Prostate gland (tissue), 2 donors: ENCODE data around the gene EIF4A3.

ENCODE experiments used
- CTCF ChIP-seq, 4 experiments: fragments of 200-600 bp in 2 of 4; fragments of 450-650 bp in 2 of 4; sonication (generic) in 2 of 4; IDR thresholded peaks; 1 replicate in 3 of 4; 2 replicates in 1 of 4; pipeline ENCODE4 v1.5.1; 2016 to 2019; ENCODE audit warnings: antibody characterized with exemption in 4 of 4, mild to moderate bottlenecking in 2 of 4, moderate library complexity in 2 of 4
- POLR2A ChIP-seq: fragments of 450-650 bp; IDR thresholded peaks from one replicate; pipeline ENCODE4 v1.6.1; 2016; ENCODE audit warnings: antibody characterized with exemption, mild to moderate bottlenecking

GRCh38 chr17:80154166-80154565, 7.2 kb upstream of the EIF4A3 start:
- TF ChIP-seq CTCF (IDR thresholded peaks at IDR 0.05) (no peak), POLR2A (no peak)
